HG03520 (cell line): ENCODE results near the gene EPDR1.
"Not testable (repeated sequence)": the region's sequence is repeated elsewhere in the genome, so short reads cannot be mapped to it uniquely, and the experiment has no call there.

Source experiments
- ATAC-seq: cut with Tn5 transposase; IDR thresholded peaks from one replicate; pipeline ENCODE4 v1.9.1; 2021; ENCODE audit warnings: mild to moderate bottlenecking, moderate library complexity; ENCODE audit not compliant: unreplicated experiment

The EPDR1 gene

DNA sequence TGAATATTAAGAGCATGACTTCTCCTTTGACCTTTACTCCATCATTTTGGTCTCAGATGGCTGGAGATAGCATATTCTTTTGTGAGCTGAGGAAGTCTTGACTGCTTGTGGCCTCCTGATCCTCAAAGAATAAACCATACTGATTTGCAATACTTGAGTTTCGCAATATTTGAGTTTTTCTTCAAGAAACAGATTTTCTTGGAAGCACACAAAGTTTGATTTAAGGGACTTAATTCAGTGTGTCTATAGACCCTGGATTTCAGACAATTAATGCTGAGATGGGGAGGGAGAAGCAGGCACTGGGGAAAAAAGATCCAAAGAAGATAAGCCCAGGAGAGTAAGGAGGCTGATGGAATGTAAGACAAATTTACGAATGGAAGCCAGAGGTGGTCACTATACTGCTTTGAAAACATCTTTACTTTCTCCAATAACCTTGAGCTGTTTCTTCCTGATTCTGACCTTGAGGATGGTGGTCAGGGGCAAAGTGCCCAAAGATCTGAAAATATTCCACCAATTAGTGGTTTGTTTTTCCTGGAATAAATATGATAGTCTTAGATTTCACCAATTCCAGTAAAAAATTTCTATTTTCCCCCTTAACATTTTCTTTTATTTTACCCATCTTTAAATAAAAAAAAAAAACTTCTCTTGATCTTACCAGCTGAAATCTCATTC is 7.5 kb downstream of the EPDR1 start:
- no peak for ATAC-seq

GRCh38 chr7:37928878-37929277 is 8.4 kb downstream of the EPDR1 start:
- ATAC-seq: no peak

GRCh38 chr7:37930226-37930948 is 9.9 kb downstream of the EPDR1 start:
- ATAC-seq: no peak

- no peak for ATAC-seq
These were observed 12.1 kb downstream of the EPDR1 start for GRCh38 chr7:37932543-37932942.

GRCh38 chr7:37933018-37933566 is 12.7 kb downstream of the EPDR1 start:
- ATAC-seq: no peak

GRCh38 chr7:37942934-37943610 is 22.6 kb downstream of the EPDR1 start:
- no peak for ATAC-seq

DNA sequence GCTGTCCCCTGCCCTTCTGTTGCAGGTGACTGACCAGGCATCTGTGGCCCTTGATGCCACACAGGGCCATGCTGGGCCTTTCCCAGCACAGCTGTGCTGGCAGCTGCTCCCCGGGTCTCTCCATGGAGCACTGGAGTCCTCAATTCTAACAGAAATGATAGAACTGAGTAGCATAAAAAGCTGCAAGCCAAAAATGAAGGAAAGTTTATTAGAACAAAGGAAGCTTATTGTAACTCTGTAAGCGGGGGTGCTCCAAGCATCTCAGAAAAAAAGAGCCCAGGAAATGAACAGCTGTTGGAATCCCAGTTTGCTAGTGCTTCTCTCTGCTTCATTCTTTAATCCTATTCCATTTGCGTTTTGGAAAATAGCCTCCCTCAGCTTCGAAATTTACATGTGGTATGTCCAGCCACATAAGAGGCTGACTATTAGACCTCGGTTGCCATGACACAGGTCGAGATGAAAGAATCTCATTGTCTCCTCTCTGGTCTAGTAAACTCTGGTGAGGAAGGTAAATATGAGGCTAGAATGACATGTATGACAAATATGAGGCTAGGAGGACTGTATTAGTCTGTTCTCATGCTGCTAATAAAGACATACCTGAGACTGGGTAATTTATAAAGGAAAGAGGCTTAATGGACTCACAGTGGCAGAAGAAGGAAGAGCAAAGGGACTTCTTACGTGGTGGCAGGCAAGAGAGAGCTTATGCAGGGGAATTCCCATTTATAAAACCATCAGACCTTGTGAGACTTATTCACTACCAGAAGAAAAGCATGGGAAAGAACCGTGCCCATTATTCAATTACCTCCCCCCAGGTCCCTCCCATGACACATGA is 23.7 kb downstream of the EPDR1 start:
- no peak for ATAC-seq

DNA sequence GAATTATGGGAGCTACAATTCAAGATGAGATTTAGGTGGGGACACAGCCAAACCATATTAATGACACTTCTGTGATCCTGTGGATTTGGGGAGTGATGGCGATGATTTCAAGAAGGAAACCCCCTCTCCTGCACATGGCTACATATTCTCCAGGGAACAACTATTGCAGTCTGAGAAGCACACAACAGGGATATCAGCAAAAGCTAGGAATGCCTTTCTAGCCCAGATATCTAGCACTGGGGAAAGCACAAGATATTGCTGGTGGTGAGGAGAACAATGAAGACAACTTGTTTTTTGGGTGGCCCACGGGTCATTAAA is 24.3 kb downstream of the EPDR1 start:
- no peak for ATAC-seq

DNA sequence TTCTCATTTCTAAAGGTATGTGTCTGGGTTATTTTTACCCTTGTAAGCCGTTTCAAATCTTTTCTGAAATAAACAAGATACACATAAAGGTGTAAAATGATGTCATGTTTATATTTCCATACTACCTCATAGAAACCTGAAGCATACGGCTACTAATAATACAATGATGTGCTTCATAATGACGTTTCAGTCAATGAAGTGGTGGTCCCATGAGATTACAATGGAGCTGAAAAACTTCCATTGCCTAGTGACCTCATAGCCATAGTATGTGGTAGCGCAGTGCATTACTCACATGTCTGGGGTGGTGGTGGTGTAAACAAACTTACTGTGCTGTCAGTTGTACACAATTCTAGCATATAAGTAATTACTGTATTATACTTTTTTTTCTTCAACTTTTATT is 24.9 kb downstream of the EPDR1 start:
- ATAC-seq: no peak

GRCh38 chr7:37947138-37947940 is 26.9 kb downstream of the EPDR1 start:
- no peak for ATAC-seq

DNA sequence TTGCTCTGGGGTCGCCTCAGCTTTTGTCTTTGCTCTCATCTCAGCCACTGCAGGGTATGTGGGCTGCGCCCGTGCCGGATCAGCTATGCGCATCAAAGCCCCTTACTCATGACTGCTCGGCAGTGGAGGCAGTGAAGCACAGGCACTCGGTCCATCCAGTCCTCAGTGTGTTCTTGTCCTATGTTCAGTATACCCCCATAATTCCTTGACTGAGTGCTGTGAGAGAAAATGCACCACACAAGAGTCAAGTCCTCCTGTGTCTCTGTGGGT is 27.4 kb downstream of the EPDR1 start:
- ATAC-seq: no peak

DNA sequence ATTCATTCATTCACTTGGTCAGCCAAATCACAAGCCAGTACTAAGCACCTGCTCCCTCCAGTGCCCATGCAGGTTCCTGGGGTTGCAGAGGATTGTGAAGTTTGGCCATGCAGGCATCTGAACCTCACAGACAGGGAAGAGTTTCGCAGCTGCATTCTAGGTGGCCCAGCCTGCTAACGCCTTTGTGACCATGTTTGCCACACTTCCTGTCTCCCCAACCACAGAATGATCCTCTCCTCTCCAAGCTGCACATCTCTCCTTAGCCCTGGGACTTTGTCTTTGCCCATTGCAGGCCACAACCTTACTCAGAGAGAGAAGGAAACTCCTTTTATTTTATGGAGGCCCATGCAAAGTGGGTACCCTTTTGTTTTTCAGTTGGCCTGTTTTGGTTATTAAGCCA is 31.8 kb downstream of the EPDR1 start:
- ATAC-seq: no peak

DNA sequence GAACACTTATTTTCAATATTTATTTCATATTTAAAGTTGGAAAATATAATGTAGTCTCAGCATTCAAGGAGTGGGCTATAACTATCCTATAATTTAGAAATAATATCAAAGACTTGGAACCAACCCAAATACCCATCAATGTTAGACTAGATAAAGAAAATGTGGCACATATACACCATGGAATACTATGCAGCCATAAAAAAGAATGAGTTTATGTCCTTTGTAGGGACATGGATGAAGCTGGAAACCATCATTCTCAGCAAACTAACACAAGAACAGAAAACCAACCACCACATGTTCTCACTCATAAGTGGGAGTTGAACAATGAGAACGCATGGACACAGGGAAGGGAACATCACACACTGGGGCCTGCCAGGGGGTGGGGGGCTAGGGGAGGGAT is 33.8 kb downstream of the EPDR1 start:
- ATAC-seq: not testable (repeated sequence)

- ATAC-seq: no peak
These were observed 36.4 kb downstream of the EPDR1 start for GRCh38 chr7:37956791-37957190.

- ATAC-seq: no peak
These were observed 37.0 kb downstream of the EPDR1 start for GRCh38 chr7:37957221-37957970.

GRCh38 chr7:37960483-37960882 is 40.0 kb downstream of the EPDR1 start:
- ATAC-seq: no peak

GRCh38 chr7:37961251-37961650 is 40.8 kb downstream of the EPDR1 start:
- no peak for ATAC-seq

GRCh38 chr7:37964196-37964595 is 43.8 kb downstream of the EPDR1 start:
- no peak for ATAC-seq

- ATAC-seq: no peak
These were observed 49.8 kb downstream of the EPDR1 start for GRCh38 chr7:37970211-37970610.

DNA sequence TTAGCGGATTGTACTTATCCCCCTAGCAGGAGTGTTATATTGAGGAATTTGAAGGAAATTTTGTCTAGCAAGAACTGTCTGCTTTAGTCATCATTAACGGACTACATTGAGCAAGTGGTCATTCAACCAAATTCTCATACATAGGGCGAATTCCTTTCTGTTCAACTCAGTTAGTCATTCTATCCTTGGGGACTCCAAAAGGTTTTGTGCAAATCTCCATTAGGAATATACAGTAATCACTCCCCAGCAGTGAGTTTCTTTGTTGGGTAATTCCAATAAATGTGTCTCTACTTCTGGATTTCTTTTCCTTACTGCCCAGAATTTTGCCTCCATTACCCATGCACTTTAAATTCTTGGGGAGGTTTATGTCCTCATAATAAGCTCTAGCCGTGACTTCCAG is 51.1 kb downstream of the EPDR1 start:
- ATAC-seq: no peak
